WERI-Rb-1 (cell line): ENCODE data around the gene PEX26.
A peak's percentile ranks its signal among the peaks of the same experiment; 100 is the strongest.
"Not testable (repeated sequence)": the region's sequence is repeated elsewhere in the genome, so short reads cannot be mapped to it uniquely, and the experiment has no call there.

ENCODE experiments used
- DNase-seq: peaks from one replicate; pipeline ENCODE4 v3.0.0-alpha.2; 2020
- H3K27ac ChIP-seq: fragments of 250-450 bp; sonication (Bioruptor Pico); 2 replicates; pipeline ENCODE4 v1.5.1; 2020; ENCODE audit warnings: mild to moderate bottlenecking, moderate library complexity
- H3K27me3 ChIP-seq: fragments of 250-450 bp; sonication (Bioruptor Pico); 2 replicates; pipeline ENCODE4 v1.5.1; 2021; ENCODE audit warnings: mild to moderate bottlenecking, low read depth, moderate library complexity; ENCODE audit not compliant: insufficient read depth, severe bottlenecking
- H3K36me3 ChIP-seq: fragments of 250-450 bp; sonication (Bioruptor Pico); 2 replicates; pipeline ENCODE4 v1.5.1; 2020; ENCODE audit warnings: mild to moderate bottlenecking, moderate library complexity
- H3K4me3 ChIP-seq: 2 replicates; pipeline ENCODE4 v1.5.1; 2011; ENCODE audit warnings: low read depth, mild to moderate bottlenecking, control low read depth, low read length
- H3K9me3 ChIP-seq: fragments of 250-450 bp; sonication (Bioruptor Pico); 2 replicates; pipeline ENCODE4 v1.5.1; 2021; ENCODE audit warnings: mild to moderate bottlenecking, moderate library complexity; ENCODE audit not compliant: severe bottlenecking
- CTCF ChIP-seq: IDR thresholded peaks from 2 replicates; pipeline ENCODE4 v1.5.1; 2011; ENCODE audit warnings: low read depth, mild to moderate bottlenecking, control low read depth, inconsistent platforms, low read length

PEX26 gene

GRCh38 chr22:18073467-18073866 lies 4.3 kb upstream of the PEX26 start:
- Histone ChIP-seq H3K36me3 (no peaks in the 10 kb centered on the region), H3K27ac (no peak overlapping the region), H3K4me3 (no peak overlapping the region), H3K9me3 (no peaks in the 10 kb centered on the region), H3K27me3 (no peaks in the 10 kb centered on the region)
- no peak for TF ChIP-seq CTCF
- no peak for DNase-seq

- not testable (repeated sequence) for H3K27ac ChIP-seq, H3K36me3 ChIP-seq, DNase-seq, H3K9me3 ChIP-seq, H3K27me3 ChIP-seq, H3K4me3 ChIP-seq
Observed at GRCh38 chr22:18073927-18074326, 3.9 kb upstream of the PEX26 start.

GRCh38 chr22:18075101-18075719 lies 2.6 kb upstream of the PEX26 start:
- Histone ChIP-seq H3K27ac (no peak overlapping the region), H3K4me3 (no peak overlapping the region), H3K27me3 (no peaks in the 10 kb centered on the region), H3K9me3 (no peaks in the 10 kb centered on the region), H3K36me3 (peaks cover 10% of the 10 kb centered on the region)
- no peak for DNase-seq
- no peak for TF ChIP-seq CTCF

- DNase-seq: peak; percentile 40
- Histone ChIP-seq H3K36me3 (peaks cover 17% of the 10 kb centered on the region), H3K27ac (no peak overlapping the region), H3K4me3 (no peak overlapping the region), H3K27me3 (no peaks in the 10 kb centered on the region), H3K9me3 (no peaks in the 10 kb centered on the region)
- peak; percentile 58 for TF ChIP-seq CTCF
Observed at GRCh38 chr22:18075720-18076497, 1.9 kb upstream of the PEX26 start.

- no peak for TF ChIP-seq CTCF
- Histone ChIP-seq H3K27ac (peak overlapping the region; percentile 53), H3K36me3 (peaks cover 23% of the 10 kb centered on the region), H3K4me3 (peak overlapping the region; percentile 89), H3K27me3 (no peaks in the 10 kb centered on the region), H3K9me3 (no peaks in the 10 kb centered on the region)
- no peak for DNase-seq
Observed at GRCh38 chr22:18077087-18077638, 627 bp upstream of the PEX26 start.

- DNase-seq: peak; percentile 29
- no peak for TF ChIP-seq CTCF
- peaks cover 35% of the 10 kb centered on the region for H3K36me3 ChIP-seq
- peak overlapping the region; percentile 72 for H3K27ac ChIP-seq
- no peaks in the 10 kb centered on the region for H3K27me3 ChIP-seq
- peak overlapping the region; percentile 89 for H3K4me3 ChIP-seq
- no peaks in the 10 kb centered on the region for H3K9me3 ChIP-seq
Observed at GRCh38 chr22:18078329-18079041, 695 bp downstream of the PEX26 start.
